ENCODE data around the gene UGT3A1.

GRCh38 chr5:35960328-35960727, 30.9 kb downstream of the UGT3A1 start:
- TF ChIP-seq, protein P1, sequence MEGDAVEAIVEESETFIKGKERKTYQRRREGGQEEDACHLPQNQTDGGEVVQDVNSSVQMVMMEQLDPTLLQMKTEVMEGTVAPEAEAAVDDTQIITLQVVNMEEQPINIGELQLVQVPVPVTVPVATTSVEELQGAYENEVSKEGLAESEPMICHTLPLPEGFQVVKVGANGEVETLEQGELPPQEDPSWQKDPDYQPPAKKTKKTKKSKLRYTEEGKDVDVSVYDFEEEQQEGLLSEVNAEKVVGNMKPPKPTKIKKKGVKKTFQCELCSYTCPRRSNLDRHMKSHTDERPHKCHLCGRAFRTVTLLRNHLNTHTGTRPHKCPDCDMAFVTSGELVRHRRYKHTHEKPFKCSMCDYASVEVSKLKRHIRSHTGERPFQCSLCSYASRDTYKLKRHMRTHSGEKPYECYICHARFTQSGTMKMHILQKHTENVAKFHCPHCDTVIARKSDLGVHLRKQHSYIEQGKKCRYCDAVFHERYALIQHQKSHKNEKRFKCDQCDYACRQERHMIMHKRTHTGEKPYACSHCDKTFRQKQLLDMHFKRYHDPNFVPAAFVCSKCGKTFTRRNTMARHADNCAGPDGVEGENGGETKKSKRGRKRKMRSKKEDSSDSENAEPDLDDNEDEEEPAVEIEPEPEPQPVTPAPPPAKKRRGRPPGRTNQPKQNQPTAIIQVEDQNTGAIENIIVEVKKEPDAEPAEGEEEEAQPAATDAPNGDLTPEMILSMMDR (IDR thresholded peaks at IDR 0.05): no peak
- TF ChIP-seq POLR2AphosphoS5 (IDR thresholded peaks at IDR 0.05): no peak
